ENCODE data around the gene AKAP7.

The AKAP7 gene

GRCh38 chr6:131222773-131223172, 87.5 kb downstream of the AKAP7 start:
- no peaks in the 10 kb centered on the region for H3K4me1 ChIP-seq (ENCODE audit: insufficient read depth, low read length, severe bottlenecking)
- no peak overlapping the region for H3K9ac ChIP-seq (ENCODE audit: low read length)
- no peak overlapping the region for H3K4me3 ChIP-seq (ENCODE audit: low read depth, low read length, poor library complexity, severe bottlenecking)
- no peaks in the 10 kb centered on the region for H4K20me1 ChIP-seq (ENCODE audit: insufficient read depth, low read length)
- no peaks in the 10 kb centered on the region for H3K79me2 ChIP-seq (ENCODE audit: insufficient read depth, low read length)
- H3K36me3 ChIP-seq (ENCODE audit: insufficient read depth, low read length) = no peaks in the 10 kb centered on the region
- no peak overlapping the region for H3K4me2 ChIP-seq (ENCODE audit: low read length)
- H3K27me3 ChIP-seq (ENCODE audit: insufficient read depth, low read length) = no peaks in the 10 kb centered on the region
- H3K9me3 ChIP-seq (ENCODE audit: low read length) = no peaks in the 10 kb centered on the region
- no peak overlapping the region for H3K27ac ChIP-seq (ENCODE audit: low read depth, low read length, poor library complexity, severe bottlenecking)
- TF ChIP-seq EZH2 (IDR thresholded peaks at IDR 0.05; ENCODE audit: borderline replicate concordance, low read length) (no peak), CTCF (IDR thresholded peaks at IDR 0.05; ENCODE audit: low read length) (no peak)
- H3F3A ChIP-seq (ENCODE audit: insufficient read depth, low read length) = no peaks in the 10 kb centered on the region
- H3K9me2 ChIP-seq (ENCODE audit: low read depth, low read length) = no peaks in the 10 kb centered on the region
- no peak overlapping the region for H2AFZ ChIP-seq (ENCODE audit: low read length)

- Histone ChIP-seq H4K20me1 (ENCODE audit: insufficient read depth, low read length) (no peaks in the 10 kb centered on the region), H3K27me3 (ENCODE audit: insufficient read depth, low read length) (no peaks in the 10 kb centered on the region), H3K4me2 (ENCODE audit: low read length) (no peak overlapping the region), H3K79me2 (ENCODE audit: insufficient read depth, low read length) (no peaks in the 10 kb centered on the region), H3K4me3 (ENCODE audit: low read depth, low read length, poor library complexity, severe bottlenecking) (no peak overlapping the region), H3F3A (ENCODE audit: insufficient read depth, low read length) (no peaks in the 10 kb centered on the region), H3K9ac (ENCODE audit: low read length) (no peak overlapping the region), H3K9me2 (ENCODE audit: low read depth, low read length) (no peaks in the 10 kb centered on the region), H3K36me3 (ENCODE audit: insufficient read depth, low read length) (no peaks in the 10 kb centered on the region), H2AFZ (ENCODE audit: low read length) (no peak overlapping the region), H3K9me3 (ENCODE audit: low read length) (no peaks in the 10 kb centered on the region), H3K27ac (ENCODE audit: low read depth, low read length, poor library complexity, severe bottlenecking) (no peak overlapping the region), H3K4me1 (ENCODE audit: insufficient read depth, low read length, severe bottlenecking) (no peaks in the 10 kb centered on the region)
- TF ChIP-seq EZH2 (IDR thresholded peaks at IDR 0.05; ENCODE audit: borderline replicate concordance, low read length) (no peak), CTCF (IDR thresholded peaks at IDR 0.05; ENCODE audit: low read length) (no peak)
Measured at GRCh38 chr6:131223416-131223815, 88.1 kb downstream of the AKAP7 start.

GRCh38 chr6:131225127-131225526, 89.9 kb downstream of the AKAP7 start:
- Histone ChIP-seq H3K4me2 (ENCODE audit: low read length) (no peak overlapping the region), H3K9me3 (ENCODE audit: low read length) (no peaks in the 10 kb centered on the region), H3K36me3 (ENCODE audit: insufficient read depth, low read length) (no peaks in the 10 kb centered on the region), H3F3A (ENCODE audit: insufficient read depth, low read length) (no peaks in the 10 kb centered on the region), H3K27me3 (ENCODE audit: insufficient read depth, low read length) (no peaks in the 10 kb centered on the region), H3K27ac (ENCODE audit: low read depth, low read length, poor library complexity, severe bottlenecking) (no peak overlapping the region), H2AFZ (ENCODE audit: low read length) (no peak overlapping the region), H3K9me2 (ENCODE audit: low read depth, low read length) (no peaks in the 10 kb centered on the region), H3K4me1 (ENCODE audit: insufficient read depth, low read length, severe bottlenecking) (no peaks in the 10 kb centered on the region), H3K79me2 (ENCODE audit: insufficient read depth, low read length) (no peaks in the 10 kb centered on the region), H3K9ac (ENCODE audit: low read length) (no peak overlapping the region), H4K20me1 (ENCODE audit: insufficient read depth, low read length) (no peaks in the 10 kb centered on the region), H3K4me3 (ENCODE audit: low read depth, low read length, poor library complexity, severe bottlenecking) (no peak overlapping the region)
- no peak for TF ChIP-seq CTCF (IDR thresholded peaks at IDR 0.05; ENCODE audit: low read length)
- TF ChIP-seq EZH2 (IDR thresholded peaks at IDR 0.05; ENCODE audit: borderline replicate concordance, low read length) = no peak

Measured in OCI-LY1 (cell line).